22Rv1 (cell line): ENCODE measurements around the gene ABLIM2.

Source experiments
- H3K27ac ChIP-seq: fragments of 450-650 bp; 2 replicates; pipeline ENCODE4 v1.5.1; 2017
- ZFX ChIP-seq: fragments of 450-650 bp; IDR thresholded peaks from 2 replicates; pipeline ENCODE4 v1.6.1; 2017; ENCODE audit warnings: antibody characterized with exemption, borderline replicate concordance
- TF ChIP-seq, protein P1 (sequence below): fragments of 450-650 bp; IDR thresholded peaks from 2 replicates; pipeline ENCODE4 v1.5.1; 2017; ENCODE audit warnings: mild to moderate bottlenecking

ABLIM2 gene

DNA sequence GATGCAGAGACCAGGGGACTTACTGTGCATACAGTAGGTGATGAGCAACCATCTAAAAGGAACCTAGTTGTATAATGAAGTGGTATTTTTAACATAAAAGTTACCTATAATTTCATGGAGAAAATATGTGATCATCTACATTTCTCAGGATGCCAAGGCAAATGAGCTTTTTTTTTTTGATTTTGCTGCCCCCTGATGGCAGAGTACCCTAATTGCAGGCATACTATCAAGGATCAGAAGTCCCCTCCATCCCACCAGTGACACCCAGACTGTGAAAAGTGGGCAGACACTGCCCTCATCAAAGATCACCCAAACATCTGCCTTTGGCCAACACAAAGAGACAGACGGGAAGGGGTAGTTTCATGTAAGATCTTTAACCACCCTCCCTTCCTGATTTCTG lies 9.6 kb upstream of the ABLIM2 start:
- H3K27ac ChIP-seq = no peak overlapping the region
- TF ChIP-seq ZFX = no peak
- TF ChIP-seq, protein P1, sequence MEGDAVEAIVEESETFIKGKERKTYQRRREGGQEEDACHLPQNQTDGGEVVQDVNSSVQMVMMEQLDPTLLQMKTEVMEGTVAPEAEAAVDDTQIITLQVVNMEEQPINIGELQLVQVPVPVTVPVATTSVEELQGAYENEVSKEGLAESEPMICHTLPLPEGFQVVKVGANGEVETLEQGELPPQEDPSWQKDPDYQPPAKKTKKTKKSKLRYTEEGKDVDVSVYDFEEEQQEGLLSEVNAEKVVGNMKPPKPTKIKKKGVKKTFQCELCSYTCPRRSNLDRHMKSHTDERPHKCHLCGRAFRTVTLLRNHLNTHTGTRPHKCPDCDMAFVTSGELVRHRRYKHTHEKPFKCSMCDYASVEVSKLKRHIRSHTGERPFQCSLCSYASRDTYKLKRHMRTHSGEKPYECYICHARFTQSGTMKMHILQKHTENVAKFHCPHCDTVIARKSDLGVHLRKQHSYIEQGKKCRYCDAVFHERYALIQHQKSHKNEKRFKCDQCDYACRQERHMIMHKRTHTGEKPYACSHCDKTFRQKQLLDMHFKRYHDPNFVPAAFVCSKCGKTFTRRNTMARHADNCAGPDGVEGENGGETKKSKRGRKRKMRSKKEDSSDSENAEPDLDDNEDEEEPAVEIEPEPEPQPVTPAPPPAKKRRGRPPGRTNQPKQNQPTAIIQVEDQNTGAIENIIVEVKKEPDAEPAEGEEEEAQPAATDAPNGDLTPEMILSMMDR = peak; percentile 26

DNA sequence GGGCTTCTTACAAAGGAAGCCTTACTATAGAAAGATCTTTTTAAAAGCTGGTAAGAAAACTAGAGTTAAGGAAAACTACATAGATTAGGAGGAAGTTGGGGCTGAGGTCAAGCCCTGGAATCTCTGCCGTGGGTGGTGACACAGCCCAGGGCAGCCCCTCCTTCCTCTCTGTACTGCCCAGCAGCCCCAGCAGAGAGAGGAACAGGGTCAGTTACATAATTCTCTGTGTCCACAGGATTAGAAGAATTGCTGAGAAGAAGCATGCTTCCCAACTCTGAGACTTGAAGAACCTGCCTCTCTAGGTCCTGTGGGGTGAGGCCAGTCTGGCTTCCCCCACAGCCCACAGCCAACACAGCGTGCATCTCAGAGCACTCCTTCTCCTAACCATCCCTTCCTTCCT lies 9.2 kb upstream of the ABLIM2 start:
- TF ChIP-seq, protein P1 = no peak
- no peak for TF ChIP-seq ZFX
- no peak overlapping the region for H3K27ac ChIP-seq

DNA sequence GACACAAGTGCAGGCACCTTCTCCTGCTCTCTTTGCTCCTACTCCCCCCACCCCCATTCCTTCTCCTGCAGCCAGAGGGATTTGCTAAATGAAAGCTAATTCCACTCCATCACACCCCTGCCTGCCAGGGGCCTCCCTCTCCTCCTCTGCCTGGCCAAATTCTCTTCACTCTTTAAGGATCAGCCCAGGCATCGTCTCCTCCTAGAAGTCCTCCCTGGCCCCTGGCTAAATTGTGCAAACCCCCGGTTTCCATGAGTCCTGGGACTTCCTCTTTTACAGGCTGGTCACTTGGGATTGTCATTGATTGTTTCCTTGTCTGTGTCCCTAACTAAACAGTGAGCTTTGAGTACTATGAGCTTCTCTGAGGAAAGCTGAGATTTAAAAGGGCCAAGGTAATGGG lies 8.7 kb upstream of the ABLIM2 start:
- TF ChIP-seq ZFX = no peak
- TF ChIP-seq, protein P1 = no peak

DNA sequence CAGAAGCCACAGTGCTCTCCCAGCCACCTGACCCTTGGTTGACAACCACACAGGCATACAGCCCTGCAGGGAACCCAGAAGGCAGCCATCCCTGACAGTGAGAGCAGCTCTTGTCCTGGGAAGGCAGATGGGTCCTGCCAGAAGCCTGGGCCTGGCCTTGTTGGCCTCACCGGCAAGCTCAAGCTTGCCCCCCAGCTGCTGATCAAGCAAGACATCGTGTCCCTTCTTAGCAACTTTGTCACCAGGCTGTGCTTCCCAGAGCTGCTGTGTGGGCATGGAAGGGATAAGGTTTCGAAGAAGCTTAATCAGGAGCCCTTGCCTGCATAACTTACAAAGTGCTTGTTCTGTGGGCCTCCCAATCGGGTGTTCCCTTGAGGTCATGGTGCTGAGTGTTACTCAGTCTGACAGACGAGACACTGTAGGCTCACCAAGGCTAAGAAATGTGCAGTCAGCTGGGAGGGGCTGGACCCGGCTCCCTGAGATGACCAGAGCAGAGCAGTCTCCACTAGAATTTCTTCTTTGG lies 6.8 kb upstream of the ABLIM2 start:
- TF ChIP-seq, protein P1 = no peak
- TF ChIP-seq ZFX = no peak
- H3K27ac ChIP-seq = no peak overlapping the region

More for the DNA sequence above, 8.7 kb upstream of the ABLIM2 start:
- no peak overlapping the region for H3K27ac ChIP-seq

DNA sequence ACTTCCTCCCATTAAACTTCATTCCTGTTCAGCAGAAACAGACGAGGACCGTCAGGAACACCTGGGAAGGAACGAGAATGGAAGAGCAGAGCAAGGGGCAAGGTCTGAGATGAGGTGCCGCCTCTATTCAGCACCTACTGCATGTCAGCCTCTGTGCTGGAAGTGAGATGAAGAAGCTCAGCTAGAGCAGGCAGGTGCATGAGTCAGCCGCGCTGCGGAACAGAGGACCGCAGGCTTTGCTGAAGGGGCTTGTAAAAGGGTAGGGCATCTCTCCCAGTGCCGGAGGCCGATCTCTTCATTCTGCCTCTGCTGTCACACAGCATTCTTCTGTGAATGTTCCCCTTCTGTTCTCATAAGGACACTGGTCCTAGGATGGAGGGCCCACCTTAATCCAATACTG lies 6.1 kb upstream of the ABLIM2 start:
- no peak overlapping the region for H3K27ac ChIP-seq
- no peak for TF ChIP-seq ZFX
- TF ChIP-seq, protein P1 = no peak

DNA sequence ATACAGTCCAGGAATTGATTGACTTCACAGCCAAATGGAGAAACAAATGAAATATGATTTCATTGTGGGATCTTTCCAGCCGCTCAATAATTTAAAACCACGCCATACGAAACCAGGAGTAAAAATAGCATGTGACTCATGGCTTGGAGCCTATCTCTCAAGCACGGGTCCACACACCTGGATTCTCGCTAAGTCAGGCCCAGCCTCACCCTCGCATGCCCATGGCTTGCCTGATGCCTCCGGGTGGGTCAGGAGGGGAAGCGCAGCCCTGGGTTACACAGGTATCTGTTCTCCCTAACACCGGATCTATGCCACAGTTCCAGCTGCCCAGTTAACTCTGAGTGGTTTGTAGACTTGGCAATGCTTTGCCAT lies 5.6 kb upstream of the ABLIM2 start:
- no peak for TF ChIP-seq ZFX
- TF ChIP-seq, protein P1 = no peak

DNA sequence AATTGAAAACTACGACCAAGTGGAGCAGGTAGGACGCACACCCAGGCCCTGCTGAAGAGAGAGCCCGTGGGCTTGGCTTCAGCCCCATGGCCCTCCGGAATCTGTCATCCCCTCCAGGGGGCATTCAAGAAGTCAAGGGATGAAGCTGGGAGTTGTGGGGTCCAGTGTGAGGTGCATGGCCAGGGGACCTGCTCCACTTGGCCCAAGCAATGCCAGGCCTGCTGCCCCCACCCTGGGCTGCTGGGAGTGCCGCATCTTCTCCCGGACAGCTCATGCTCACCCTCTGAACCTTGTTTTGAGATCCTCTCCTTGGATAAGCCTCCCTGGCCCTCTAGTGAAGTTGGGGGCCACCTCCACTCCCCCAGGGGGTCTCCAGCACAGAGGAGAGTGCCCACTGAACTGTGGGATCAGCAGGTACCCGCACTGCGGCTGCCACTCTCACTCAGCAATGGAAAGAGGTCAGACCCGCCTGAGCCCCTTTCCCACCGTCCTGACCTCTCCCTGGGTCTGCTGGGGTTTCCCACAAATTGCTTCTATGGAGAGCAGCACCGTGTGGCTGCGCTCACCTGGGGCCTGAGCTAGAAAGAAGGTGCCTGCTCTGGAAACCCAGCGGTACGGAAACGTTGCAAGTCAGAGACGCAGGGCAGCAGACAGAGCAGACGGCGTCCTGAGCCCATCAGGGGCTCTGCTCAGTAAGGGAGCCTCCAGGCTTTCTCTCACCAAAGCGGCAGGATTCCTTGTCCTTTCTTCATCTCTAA lies 5.0 kb upstream of the ABLIM2 start:
- no peak for TF ChIP-seq ZFX
- TF ChIP-seq, protein P1 = no peak
- H3K27ac ChIP-seq = no peak overlapping the region

More for the DNA sequence above, 5.6 kb upstream of the ABLIM2 start:
- no peak overlapping the region for H3K27ac ChIP-seq
